IMR-90 (cell line): ENCODE measurements around the gene POC1B.

Experiments
- CTCF ChIP-seq: conservative IDR thresholded peaks from 2 replicates; pipeline ENCODE4 v1.5.1; 2012; ENCODE audit warnings: mild to moderate bottlenecking, low read depth, low read length, improper control_type of control experiment
- MAFK ChIP-seq: IDR thresholded peaks from 2 replicates; pipeline ENCODE4 v1.6.1; 2012; ENCODE audit warnings: low read depth, low read length, improper control_type of control experiment
- MAZ ChIP-seq: IDR thresholded peaks from 2 replicates; pipeline ENCODE4 v1.6.1; 2012; ENCODE audit warnings: low read depth, mild to moderate bottlenecking, low read length, improper control_type of control experiment, moderate library complexity, borderline replicate concordance
- POLR2A ChIP-seq: IDR thresholded peaks from 2 replicates; pipeline ENCODE4 v1.6.1; 2012; ENCODE audit warnings: mild to moderate bottlenecking, low read depth, low read length

DNA sequence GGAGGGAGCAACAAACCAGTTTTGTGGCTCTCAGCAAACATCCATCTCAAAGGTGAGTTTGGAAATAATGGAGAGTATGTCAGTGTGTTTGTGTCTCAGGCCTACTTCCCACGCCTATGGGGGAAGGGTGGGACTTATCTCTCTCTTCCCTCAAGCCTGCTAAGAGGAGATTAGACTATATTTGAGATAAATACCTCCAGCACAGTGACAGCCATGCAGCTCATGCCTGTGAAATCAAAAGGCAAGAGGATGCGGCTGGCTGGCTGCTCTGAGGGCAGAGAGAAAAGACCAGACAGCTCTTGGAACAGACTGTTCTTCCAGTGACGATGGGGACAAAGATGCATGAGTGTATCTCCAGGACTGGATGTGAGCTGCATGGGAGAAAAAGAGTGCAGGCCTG, 14.7 kb upstream of the POC1B start:
- TF ChIP-seq MAFK (no peak), CTCF (no peak), POLR2A (no peak), MAZ (no peak)
